GM12878 (cell line): ENCODE data around the gene ERG. TPM values are rescaled to one million over a fixed set of nuclear protein-coding genes. Genes with fewer than 3 reads are reported as not detected.
A peak's percentile ranks its signal among the peaks of the same experiment; 100 is the strongest.

Experiments
- ATAC-seq: fragments of 200-7000 bp; cut with Tn5 transposase; 3 replicates; pipeline ENCODE4 v1.9.1; 2020; ENCODE audit warnings: mild to moderate bottlenecking, moderate library complexity
- Bru-seq: library from RNA; stranded (reverse); fragments of 400-500 nt; gene quantifications from one replicate; lab custom pipeline; 2021; lab: Mats Ljungman, UMichigan
- BruChase-seq, 2 experiments: library from RNA; stranded (reverse); fragments of 400-500 nt; gene quantifications; one replicate each; lab custom pipeline; 2021; lab: Mats Ljungman, UMichigan
- BruUV-seq: library from RNA; stranded (reverse); fragments of 400-500 nt; replicated peaks from 2 replicates; lab custom pipeline; 2021; lab: Mats Ljungman, UMichigan
- CTCF ChIA-PET: fragments of 300-600 bp; sonication (Branson Sonifier 250); formaldehyde crosslinking; extraction: SDS; loops from one replicate; lab custom pipeline; 2021; ENCODE audit warnings: inconsistent platforms; lab: Yijun Ruan, JAX
- POLR2A ChIA-PET: fragments of 350-600 bp; formaldehyde crosslinking; extraction: SDS; loops from one replicate; lab custom pipeline; 2021; ENCODE audit warnings: inconsistent platforms; lab: Charles Lee
- RAD21 ChIA-PET: fragments of 300-600 bp; sonication (Branson Sonifier 250); formaldehyde crosslinking; loops from one replicate; lab custom pipeline; 2023; ENCODE audit warnings: antibody characterized with exemption; ENCODE audit not compliant: unreplicated experiment; lab: Charles Lee
- SMC1A ChIA-PET: fragments of 300-600 bp; sonication (Branson Sonifier 250); formaldehyde crosslinking; loops from one replicate; lab custom pipeline; 2023; ENCODE audit not compliant: unreplicated experiment, uncharacterized antibody; lab: Charles Lee
- DNase-seq: peaks from one replicate; pipeline ENCODE4 v3.0.0-alpha.2; 2011; ENCODE audit warnings: low read depth, low spot score
- FAIRE-seq: peaks from 3 replicates; lab custom pipeline; 2011; peaks lifted over from hg19 to GRCh38; lab: Jason Lieb, UNC
- H2AFZ ChIP-seq: 2 replicates; pipeline ENCODE4 v1.6.0; 2011; ENCODE audit warnings: low read depth, low read length, control low read depth; ENCODE audit not compliant: control insufficient read depth
- H3K27ac ChIP-seq: 2 replicates; pipeline ENCODE4 v1.5.1; 2011; ENCODE audit warnings: control low read depth; ENCODE audit not compliant: control insufficient read depth, insufficient read depth
- H3K27me3 ChIP-seq, 2 experiments: replicated peaks in 1 of 2; 2 replicates each; pipeline versions ENCODE4 v1.6.0 to v1.6.1; 2011; ENCODE audit warnings: low read length in 1 of 2; ENCODE audit not compliant: control insufficient read depth in 2 of 2, insufficient read depth in 2 of 2
- H3K36me3 ChIP-seq, 2 experiments: 2 replicates each; pipeline ENCODE4 v1.5.1; 2011; ENCODE audit warnings: low read length in 1 of 2; ENCODE audit not compliant: control insufficient read depth in 2 of 2, insufficient read depth in 2 of 2
- H3K4me1 ChIP-seq: 2 replicates; pipeline ENCODE4 v1.6.1; 2011; ENCODE audit warnings: mild to moderate bottlenecking, low read length, moderate library complexity, mixed read lengths; ENCODE audit not compliant: control insufficient read depth, insufficient read depth
- H3K4me2 ChIP-seq: 2 replicates; pipeline ENCODE4 v1.6.0; 2011; ENCODE audit warnings: control low read depth; ENCODE audit not compliant: control insufficient read depth, insufficient read depth
- H3K4me3 ChIP-seq: fragments of 200-600 bp; sonication (generic); 2 replicates; pipeline ENCODE4 v1.5.1; 2016
- H3K79me2 ChIP-seq: 2 replicates; pipeline ENCODE4 v1.6.0; 2011; ENCODE audit warnings: low read length; ENCODE audit not compliant: control insufficient read depth, insufficient read depth
- H3K9ac ChIP-seq: 2 replicates; pipeline ENCODE4 v1.8.0; 2011; ENCODE audit warnings: low read length, control low read depth, mixed read lengths; ENCODE audit not compliant: control insufficient read depth, insufficient read depth
- H3K9me3 ChIP-seq: replicated peaks from 3 replicates; pipeline ENCODE4 v1.5.1; 2011; ENCODE audit warnings: mild to moderate bottlenecking, low read length; ENCODE audit not compliant: control insufficient read depth, insufficient read depth
- H4K20me1 ChIP-seq: 2 replicates; pipeline ENCODE4 v1.6.0; 2011; ENCODE audit not compliant: control insufficient read depth, insufficient read depth
- ASH2L ChIP-seq: fragments of 300-600, 200-600 bp; sonication (generic); IDR thresholded peaks from 2 replicates; pipeline ENCODE4 v1.6.1; 2017; ENCODE audit warnings: low read depth, mild to moderate bottlenecking, borderline replicate concordance
- IKZF1 ChIP-seq: fragments of 450-650 bp; conservative IDR thresholded peaks from 2 replicates; pipeline ENCODE4 v1.6.1; 2017; ENCODE audit warnings: antibody characterized with exemption, mild to moderate bottlenecking
- IKZF2 ChIP-seq, 2 experiments: fragments of 450-650 bp; IDR thresholded peaks; 2 replicates each; pipeline ENCODE4 v1.6.1; 2017; ENCODE audit warnings: mild to moderate bottlenecking in 2 of 2, moderate library complexity in 2 of 2
- NR2C2 ChIP-seq: IDR thresholded peaks from 2 replicates; pipeline ENCODE4 v1.6.1; 2011; ENCODE audit warnings: borderline replicate concordance, low read depth; ENCODE audit not compliant: control insufficient read depth, insufficient read length
- RBBP5 ChIP-seq: fragments of 200-600 bp; sonication (generic); conservative IDR thresholded peaks from 2 replicates; pipeline ENCODE4 v1.6.1; 2016
- RCOR1 ChIP-seq: conservative IDR thresholded peaks from 2 replicates; pipeline ENCODE4 v1.6.1; 2012; ENCODE audit warnings: low read depth, low read length, improper control_type of control experiment
- SMARCA5 ChIP-seq: fragments of 450-650 bp; IDR thresholded peaks from 2 replicates; pipeline ENCODE4 v1.6.1; 2017; ENCODE audit warnings: mild to moderate bottlenecking
- SUPT20H ChIP-seq: IDR thresholded peaks from 2 replicates; pipeline ENCODE4 v1.6.1; 2011; ENCODE audit warnings: low read depth, mild to moderate bottlenecking, low read length, moderate library complexity, borderline replicate concordance; ENCODE audit not compliant: control insufficient read depth
- TAF1 ChIP-seq: IDR thresholded peaks from 2 replicates; pipeline ENCODE4 v1.6.1; 2011; ENCODE audit warnings: mild to moderate bottlenecking, low read depth, low read length, borderline replicate concordance
- ZSCAN29 ChIP-seq: fragments of 450-650 bp; IDR thresholded peaks from 2 replicates; pipeline ENCODE4 v1.6.1; 2017; ENCODE audit warnings: mild to moderate bottlenecking, moderate library complexity
- WGBS: methylation state at CpG from one replicate; pipeline ENCODE4 v1.1.6; 2016; ENCODE audit warnings: low lambda C conversion rate; ENCODE audit not compliant: insufficient replicate concordance, insufficient coverage; ENCODE audit errors: missing lambda C conversion rate; 5-methylcytosine and 5-hydroxymethylcytosine counted together
- in situ Hi-C: fragments of 300-500 bp; cut with MboI; formaldehyde crosslinking; loops from 9 replicates; pipeline ENCODE4 v1.14.3; 2018; ENCODE audit warnings: mixed read lengths
- intact Hi-C: fragments of 100-400 bp; cut with micrococcal nuclease; formaldehyde crosslinking; loops from one replicate; pipeline ENCODE4 v1.14.2; 2022; ENCODE audit not compliant: unreplicated experiment
- long read RNA-seq, 2 experiments: library from polyadenylated mRNA; unstranded; transcript quantifications; one replicate each; pipeline ENCODE4 v2.0.0, GENCODE V29; 2019 to 2020
- polyA minus RNA-seq, 3 experiments: library from RNA; depleted of rRNA, polyadenylated mRNA; stranded (reverse); fragments of >200 nt; gene quantifications; 2 replicates each; pipeline ENCODE4 v1.2.3, GENCODE V29; 2011
- polyA plus RNA-seq, 11 experiments: library from polyadenylated mRNA; depleted of rRNA in 4 of 11; unstranded in 6 of 11; stranded (reverse) in 5 of 11; fragments of >200 nt; fragmentation: Nextera tagmentation in 4 of 11; fragmentation: Illumina TruSeq in 1 of 11; extraction: Ambion mirVana in 4 of 11; extraction: Trizol in 1 of 11; gene quantifications; 1 replicate in 1 of 11; 2 replicates in 10 of 11; pipeline versions ENCODE4 v1.2.1 to v1.2.3, GENCODE V29; 2011 to 2016; ENCODE audit warnings: inconsistent platforms in 2 of 11, missing spikeins in 2 of 11, low read depth in 1 of 11
- total RNA-seq, 4 experiments: library from RNA; depleted of rRNA in 3 of 4; stranded (reverse); fragments of >200 nt in 3 of 4; fragmentation: Illumina TruSeq in 1 of 4; extraction: Trizol in 1 of 4; gene quantifications; 2 replicates each; pipeline versions ENCODE4 v1.2.1 to v1.2.3, GENCODE V29; 2013 to 2021
- TF ChIP-seq, protein P1 (sequence below): IDR thresholded peaks from 2 replicates; pipeline ENCODE4 v1.6.1; 2011; ENCODE audit warnings: mild to moderate bottlenecking, low read depth, low read length, moderate library complexity; ENCODE audit not compliant: insufficient replicate concordance

ERG gene, protein sequence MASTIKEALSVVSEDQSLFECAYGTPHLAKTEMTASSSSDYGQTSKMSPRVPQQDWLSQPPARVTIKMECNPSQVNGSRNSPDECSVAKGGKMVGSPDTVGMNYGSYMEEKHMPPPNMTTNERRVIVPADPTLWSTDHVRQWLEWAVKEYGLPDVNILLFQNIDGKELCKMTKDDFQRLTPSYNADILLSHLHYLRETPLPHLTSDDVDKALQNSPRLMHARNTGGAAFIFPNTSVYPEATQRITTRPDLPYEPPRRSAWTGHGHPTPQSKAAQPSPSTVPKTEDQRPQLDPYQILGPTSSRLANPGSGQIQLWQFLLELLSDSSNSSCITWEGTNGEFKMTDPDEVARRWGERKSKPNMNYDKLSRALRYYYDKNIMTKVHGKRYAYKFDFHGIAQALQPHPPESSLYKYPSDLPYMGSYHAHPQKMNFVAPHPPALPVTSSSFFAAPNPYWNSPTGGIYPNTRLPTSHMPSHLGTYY
- not detected in 2 replicates for total RNA-seq (2013; cell fraction: nucleolus; rRNA removed)
- total RNA-seq (2014; rRNA removed) (not detected in 2 replicates), total RNA-seq (2014; rRNA removed; fragmentation: Illumina TruSeq; extraction: Trizol) (not detected in 2 replicates), total RNA-seq (2021) (not detected in 2 replicates), polyA plus RNA-seq (2011; rRNA removed) (not detected in 2 replicates), polyA plus RNA-seq (2014; fragmentation: Illumina TruSeq; extraction: Trizol) (not detected in 2 replicates), polyA plus RNA-seq (2014; fragmentation: Nextera tagmentation; extraction: Ambion mirVana) (not detected), polyA plus RNA-seq (2014; rRNA removed) (not detected in 2 replicates), polyA plus RNA-seq (2016; fragmentation: Nextera tagmentation; extraction: Ambion mirVana) (not detected), polyA minus RNA-seq (2011; rRNA and poly(A)+ RNA removed) (not detected in 2 replicates), Bru-seq, nascent RNA (percentile 0 among the genes with signal in this experiment), BruChase-seq, experiment 1, labeled RNA remaining after a 6-hour chase (percentile 1 among the genes with signal in this experiment), BruChase-seq, experiment 2, labeled RNA remaining after a 2-hour chase (percentile 1 among the genes with signal in this experiment)
- not detected for polyA plus RNA-seq (2011; ENCODE audit: low read depth)
- polyA plus RNA-seq (2011; cell fraction: cytosol; rRNA removed), result not detected in 2 replicates
- polyA plus RNA-seq (2011; cell fraction: nucleus; rRNA removed), result not detected in 2 replicates
- not detected in 2 replicates for polyA plus RNA-seq (2012)
- polyA minus RNA-seq (2011; cell fraction: cytosol; rRNA and poly(A)+ RNA removed), result not detected in 2 replicates
- polyA minus RNA-seq (2011; cell fraction: nucleus; rRNA and poly(A)+ RNA removed), result not detected in 2 replicates
- long read RNA-seq, experiment 1, result 0 reads
- long read RNA-seq, experiment 2, partial matches to known transcripts, result 0 of 1 reads
- long read RNA-seq, experiment 2, other reads (novel, unspliced or antisense), result 1 of 1 reads

DNA sequence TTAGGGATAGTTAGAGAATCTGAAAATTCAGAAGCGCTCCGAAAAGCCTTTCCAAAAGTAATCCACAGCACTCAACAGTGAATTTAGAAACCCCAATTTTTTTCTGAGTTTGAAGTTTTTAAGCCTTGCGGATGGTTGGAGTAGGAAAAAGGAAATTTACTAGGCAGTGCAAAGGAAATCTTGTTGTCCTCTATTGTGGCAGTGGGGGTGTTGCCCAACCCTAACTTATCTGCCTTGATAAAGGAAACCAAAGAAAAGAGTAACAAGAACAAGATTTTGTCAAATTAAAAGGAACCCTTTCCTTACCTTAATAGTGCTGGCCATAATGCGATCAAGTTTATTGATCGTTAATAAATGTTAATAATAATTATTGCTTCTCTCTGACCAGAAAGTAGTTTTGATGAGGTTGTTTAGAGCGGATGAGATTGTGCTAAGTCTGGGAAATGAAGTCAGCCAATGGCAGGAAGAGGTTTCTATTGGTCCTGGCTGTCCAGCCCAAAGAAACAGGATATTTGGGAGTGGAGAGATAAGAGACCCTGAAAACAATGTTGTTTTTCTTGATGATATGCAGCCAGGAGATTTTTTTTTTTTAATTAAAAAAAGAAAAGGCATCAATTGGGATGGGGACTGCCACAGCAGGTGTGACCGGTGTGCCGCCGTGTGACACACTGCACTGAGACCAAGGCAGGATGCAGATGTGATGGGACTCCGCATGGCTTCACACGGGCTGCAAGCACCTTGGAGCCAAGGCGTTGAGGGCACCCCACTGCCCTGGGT is at the start of gene ERG:
Gene ERG, minus strand, starts transcription at position 421 of the 777 bp plus-strand sequence. Its CDS starts 97 bp downstream, at position 324.
- TF ChIP-seq IKZF2 (IDR thresholded peaks at IDR 0.05) (no peak), ZSCAN29 (no peak), RBBP5 (no peak), RCOR1 (no peak), SMARCA5 (no peak), NR2C2 (no peak), TAF1 (no peak), ASH2L (no peak), SUPT20H (no peak), IKZF1 (no peak)
- TF ChIP-seq, protein P1, sequence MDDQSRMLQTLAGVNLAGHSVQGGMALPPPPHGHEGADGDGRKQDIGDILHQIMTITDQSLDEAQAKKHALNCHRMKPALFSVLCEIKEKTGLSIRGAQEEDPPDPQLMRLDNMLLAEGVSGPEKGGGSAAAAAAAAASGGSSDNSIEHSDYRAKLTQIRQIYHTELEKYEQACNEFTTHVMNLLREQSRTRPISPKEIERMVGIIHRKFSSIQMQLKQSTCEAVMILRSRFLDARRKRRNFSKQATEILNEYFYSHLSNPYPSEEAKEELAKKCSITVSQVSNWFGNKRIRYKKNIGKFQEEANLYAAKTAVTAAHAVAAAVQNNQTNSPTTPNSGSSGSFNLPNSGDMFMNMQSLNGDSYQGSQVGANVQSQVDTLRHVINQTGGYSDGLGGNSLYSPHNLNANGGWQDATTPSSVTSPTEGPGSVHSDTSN, result no peak
- in situ Hi-C loops, result no loop called here
- RAD21 ChIA-PET, result no interaction called here
- Histone ChIP-seq H3K27ac (no peak within 1 kb of the TSS), H3K4me1 (no peaks in the 10 kb centered on the region), H4K20me1 (no peaks in the 10 kb centered on the region; the same call in 1 of the 2 replicates), H3K4me2 (no peak within 1 kb of the TSS), H3K9ac (no peak within 1 kb of the TSS), H3K36me3 (no peaks in the 10 kb centered on the region), H3K79me2 (no peaks in the 10 kb centered on the region), H3K27me3 (peaks cover 4 to 9% of the 10 kb centered on the region in 2 experiments), H3K4me3 (no peak within 1 kb of the TSS), H3K9me3 (no peaks in the 10 kb centered on the region), H2AFZ (no peak within 1 kb of the TSS)
- WGBS, result 0% methylated on average over 12 of the region's 12 CpGs
- intact Hi-C loops, result no loop called here
- DNase-seq (no peak), ATAC-seq (no peak), FAIRE-seq (no peak)
- POLR2A ChIA-PET, result no interaction called here
- no TSS peak for BruUV-seq
- CTCF ChIA-PET, result no interaction called here
- SMC1A ChIA-PET, result no interaction called here
